Measurements from ENCODE around the gene TMEM272.

The TMEM272 gene

DNA sequence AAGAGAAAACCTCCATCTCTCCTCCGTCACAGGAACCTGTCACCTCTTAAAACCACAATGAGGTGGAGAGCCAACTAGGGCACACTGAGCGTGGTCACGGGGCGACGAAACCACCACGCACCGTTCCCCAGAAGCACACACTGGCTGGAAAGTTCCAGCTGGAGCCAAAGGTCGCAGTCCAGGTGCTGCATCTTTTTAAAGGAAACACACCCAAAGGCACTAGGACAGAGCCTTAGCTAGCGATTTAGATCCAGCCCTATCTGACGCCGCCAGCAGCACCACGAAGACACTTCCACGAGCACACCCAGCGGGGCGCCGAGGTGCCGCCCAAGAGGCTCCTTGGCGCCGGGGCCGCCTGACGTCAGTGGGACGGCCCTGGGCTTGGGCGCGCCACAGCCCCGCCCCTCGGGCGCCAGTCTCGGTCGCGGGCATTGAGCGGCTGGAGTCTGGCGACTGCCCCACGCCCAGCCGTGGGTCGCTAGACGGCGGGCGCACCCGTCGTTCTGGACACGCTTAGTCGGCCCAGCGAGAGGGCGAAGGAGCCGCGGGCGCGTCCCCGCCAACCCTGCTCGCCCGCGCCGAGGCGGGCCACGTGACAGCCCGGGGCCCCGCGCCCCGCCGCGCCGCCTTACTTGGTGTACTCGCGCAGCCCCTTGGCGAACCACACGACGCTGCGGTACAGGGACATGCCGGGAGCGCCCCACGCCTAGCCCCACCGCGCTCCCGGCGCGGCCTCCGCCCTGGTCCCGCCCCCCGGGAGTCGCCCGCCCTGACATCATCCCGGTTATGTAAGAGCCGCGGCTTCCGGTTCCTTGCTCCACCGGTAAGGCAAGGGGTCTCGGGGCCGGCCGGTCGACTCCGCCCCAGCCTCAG, 41.3 kb downstream of the TMEM272 start, which contains the start of gene DHRS12:
Gene DHRS12 (minus strand): TSS at position 742 of the 873 bp plus-strand sequence. CDS start 4,504 bp downstream, outside the sequence.
- DNase-seq = peak; percentile 96

DNA sequence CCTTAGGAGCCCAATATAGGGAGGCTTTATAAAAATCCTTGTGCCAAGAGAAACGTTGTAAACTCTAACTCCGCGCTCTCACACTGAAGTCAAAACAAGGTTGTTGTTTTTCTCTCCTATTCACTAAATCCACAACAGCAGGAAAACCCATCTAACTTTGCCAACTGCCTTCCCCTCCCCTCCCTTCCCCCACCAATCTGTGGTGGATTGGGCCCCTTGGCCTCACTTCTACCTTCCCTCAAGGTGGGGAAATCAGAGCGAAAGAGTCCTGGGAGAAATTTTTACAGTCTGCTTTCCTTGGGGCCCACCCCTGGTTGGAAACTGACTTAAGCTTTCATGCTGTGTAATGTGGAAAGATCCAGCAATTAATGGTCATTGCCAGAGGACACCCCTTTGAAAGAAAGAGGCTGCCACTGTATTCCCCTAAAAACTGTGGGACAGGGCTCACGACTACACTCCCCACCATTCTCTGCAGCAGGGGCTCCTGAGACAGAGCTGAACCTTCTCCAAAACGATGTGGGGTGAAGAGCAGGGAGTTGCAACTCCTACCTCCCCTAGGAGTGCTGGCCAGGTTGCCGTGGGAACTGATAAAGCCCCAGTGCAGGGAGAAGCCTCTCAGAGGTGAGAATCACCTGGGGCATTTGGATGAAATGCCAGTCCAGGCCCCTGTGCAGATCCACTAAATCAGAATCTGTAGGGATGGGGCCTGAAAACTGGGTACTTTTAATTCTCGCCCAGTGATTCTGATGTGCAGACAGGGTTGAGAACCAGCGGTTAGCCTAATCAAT, 42.2 kb downstream of the TMEM272 start:
- DNase-seq = no peak

DNA sequence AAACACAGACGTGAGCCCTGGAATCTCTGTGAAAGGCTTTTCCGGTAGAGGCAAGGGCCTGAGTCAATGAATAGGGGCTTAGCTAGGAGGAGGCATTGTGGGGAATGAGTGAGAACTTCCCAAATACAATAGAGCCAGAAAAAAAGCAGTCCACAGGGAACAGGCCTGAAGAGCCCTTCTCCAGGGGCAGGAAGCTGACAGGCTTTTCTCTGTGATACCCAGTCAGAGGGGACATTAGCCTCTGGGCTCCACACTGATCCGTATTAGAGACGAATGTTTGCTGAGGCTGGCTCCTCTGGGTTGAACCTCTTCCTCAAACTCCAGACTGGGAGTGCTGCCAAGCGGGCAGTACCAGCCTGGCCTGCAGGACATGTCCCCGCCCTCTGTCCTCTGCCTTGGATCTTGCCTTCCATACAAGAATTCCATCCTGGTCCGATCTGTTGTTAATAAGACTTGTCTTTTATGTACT, 43.3 kb downstream of the TMEM272 start:
- DNase-seq = no peak

DNA sequence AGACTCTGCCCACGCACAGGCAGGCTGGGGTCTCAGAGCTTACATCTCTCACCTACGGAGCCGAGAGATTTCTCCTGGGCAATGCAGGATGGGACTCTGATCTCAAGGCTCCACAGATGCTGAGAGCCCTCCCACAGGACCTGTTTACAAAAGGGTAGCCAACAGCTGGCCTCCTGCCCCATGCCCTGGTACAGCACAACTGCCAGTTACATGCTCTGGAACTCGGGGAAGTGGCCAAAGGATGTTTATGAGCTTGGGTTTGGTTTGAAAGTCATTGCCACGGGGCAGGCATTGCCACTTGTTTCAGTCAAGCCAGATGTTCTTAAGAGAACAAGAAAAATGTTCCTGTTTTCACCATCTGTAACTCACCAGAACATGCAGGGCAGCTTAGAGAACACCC, 44.5 kb downstream of the TMEM272 start:
- DNase-seq = peak; percentile 42

DNA sequence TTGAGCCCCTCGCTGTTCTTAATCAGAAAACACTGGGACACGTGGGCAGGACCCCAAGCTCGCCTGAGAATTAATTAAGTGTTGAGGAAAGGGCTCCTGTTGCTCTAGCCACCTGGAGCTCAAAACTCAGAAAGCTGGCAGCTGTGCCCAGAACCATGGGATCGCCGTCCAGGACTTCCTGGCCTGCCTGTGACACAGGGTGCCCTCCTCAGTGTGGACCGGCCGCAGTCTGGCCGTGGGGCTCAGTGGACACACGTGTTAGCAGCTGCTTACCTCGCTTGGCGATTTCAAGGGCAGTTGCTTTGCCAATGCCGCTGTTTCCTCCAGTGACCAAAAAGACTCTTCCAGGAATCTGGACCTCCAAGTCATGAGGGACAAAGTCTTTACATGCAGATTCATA, 45.7 kb downstream of the TMEM272 start:
- no peak for DNase-seq

DNA sequence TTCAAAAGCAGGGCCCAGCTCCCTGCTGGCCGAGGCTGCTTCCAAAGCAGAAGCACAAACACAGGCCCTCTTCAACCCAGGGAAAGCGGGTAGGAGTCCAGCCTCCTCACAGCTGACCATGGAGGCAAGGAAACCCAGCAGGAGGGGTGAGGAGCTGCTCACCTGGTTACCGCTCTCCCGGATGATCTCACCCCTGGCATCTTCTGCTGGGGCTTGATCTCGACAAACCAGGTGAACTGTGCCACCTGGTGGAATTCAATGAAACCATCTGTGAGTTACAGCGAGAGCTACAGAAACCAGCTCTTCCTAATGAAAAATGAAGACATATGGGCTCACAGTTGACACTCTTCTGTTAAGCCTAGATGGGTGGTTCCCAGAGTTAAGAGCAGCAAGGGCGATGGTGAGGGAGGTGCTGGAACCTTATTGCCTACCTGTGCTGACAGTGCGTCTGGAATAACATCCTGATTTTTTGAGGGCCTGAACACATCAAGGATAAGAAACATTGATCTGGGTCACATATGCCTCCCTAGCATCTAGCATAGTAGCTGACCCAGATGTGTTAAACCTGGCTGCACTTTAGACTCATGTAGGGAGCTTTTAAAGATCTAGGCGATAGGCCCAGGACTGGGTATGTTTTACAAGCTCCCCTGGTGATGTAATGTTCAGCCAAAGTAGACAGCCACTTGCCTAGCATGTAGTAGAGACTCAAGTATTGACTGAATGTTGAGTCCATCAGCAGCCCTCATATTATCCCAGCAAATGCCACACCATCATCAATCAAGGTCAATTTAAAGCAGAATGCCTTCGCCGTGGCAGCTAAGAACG, 47.1 kb downstream of the TMEM272 start:
- peak; percentile 79 for DNase-seq

DNA sequence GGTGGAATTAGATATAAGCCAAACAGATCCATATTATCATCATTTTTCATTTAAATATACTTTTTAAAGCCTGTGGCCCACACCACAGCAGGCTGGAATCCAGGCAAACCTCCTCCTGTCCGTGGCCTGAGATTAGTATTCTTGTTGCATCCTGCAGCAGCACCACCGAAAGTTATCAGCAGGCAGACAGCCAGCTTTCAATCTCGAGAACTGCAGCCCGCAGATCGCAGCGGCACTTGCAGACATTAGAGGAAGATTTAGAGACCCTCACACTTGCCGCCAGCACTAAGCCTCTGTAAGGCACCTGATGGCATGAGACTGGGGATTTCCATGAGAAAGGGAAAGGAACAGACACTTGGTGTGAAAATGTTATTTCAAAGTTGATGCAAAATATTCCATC, 48.4 kb downstream of the TMEM272 start:
- peak; percentile 44 for DNase-seq

DNA sequence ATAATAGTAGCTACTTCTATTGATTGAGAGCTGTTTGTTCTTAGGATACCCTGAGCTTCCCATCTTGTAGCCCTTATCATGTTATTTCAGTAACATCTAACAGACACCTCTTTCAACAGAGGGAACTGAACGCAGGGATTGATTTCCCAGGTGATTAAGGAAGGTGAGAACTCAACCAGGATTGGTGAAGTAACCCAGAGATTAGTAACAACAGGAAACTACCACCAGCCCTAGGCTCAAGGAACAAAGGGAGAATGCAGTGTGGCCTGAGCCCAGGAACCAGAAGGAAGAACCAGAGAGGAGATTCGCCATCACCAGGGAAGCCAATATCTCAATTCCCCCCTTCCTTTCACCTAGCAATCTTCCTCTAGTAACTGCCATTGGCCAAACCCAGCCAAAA, 49.6 kb downstream of the TMEM272 start:
- DNase-seq = no peak

DNA sequence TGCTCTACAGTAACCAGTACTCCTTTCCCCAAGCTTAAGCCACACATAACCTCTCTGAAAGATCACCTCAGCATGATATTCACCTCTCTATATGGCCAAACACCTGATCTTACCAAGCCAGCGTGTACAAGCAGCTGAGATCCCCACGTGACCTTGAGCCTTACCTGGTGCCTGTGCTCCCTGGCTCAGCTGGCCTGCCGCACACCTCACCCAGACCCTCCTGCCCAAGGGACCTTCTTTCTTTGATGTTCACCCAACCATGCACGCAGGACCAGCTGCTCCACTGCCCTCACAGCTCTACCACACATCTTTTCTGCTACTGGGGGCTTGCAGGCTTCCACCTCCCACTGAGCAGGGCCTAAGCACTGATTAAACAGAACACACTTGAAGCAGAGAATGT, 50.0 kb downstream of the TMEM272 start:
- no peak for DNase-seq

DNA sequence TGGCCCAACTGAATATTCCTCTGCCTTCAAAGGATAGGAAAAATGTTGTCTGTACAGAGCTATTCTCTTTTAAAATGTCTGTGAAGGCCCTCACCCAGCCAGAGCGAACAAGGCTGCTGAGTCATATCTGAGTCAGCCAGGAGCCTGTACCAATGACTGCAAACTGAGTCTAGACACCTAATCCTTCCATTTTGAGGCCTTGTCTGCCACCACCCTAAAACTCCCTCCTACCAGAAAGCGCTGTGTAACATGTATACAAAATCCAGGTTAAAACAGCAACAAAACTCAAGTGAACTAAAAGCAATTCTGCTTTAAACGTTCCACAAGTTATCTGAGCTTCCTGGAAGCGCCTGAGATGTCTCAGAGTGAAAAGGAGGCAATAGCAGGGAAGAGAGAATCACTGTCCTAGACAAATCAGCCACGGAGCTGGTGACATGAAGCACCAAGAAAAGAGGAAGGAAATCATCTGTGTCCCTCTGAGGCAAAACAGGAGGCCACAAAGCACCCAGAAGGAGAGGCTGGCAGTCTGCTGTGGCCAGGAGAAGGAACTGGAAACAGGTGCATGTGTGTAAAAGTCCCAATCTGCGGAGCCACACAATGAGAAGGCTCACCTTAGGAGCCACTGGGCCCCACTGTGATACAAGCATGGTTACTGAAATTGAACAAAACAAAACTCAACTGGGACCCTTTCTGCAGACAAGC, 51.3 kb downstream of the TMEM272 start:
- peak; percentile 91 for DNase-seq

DNA sequence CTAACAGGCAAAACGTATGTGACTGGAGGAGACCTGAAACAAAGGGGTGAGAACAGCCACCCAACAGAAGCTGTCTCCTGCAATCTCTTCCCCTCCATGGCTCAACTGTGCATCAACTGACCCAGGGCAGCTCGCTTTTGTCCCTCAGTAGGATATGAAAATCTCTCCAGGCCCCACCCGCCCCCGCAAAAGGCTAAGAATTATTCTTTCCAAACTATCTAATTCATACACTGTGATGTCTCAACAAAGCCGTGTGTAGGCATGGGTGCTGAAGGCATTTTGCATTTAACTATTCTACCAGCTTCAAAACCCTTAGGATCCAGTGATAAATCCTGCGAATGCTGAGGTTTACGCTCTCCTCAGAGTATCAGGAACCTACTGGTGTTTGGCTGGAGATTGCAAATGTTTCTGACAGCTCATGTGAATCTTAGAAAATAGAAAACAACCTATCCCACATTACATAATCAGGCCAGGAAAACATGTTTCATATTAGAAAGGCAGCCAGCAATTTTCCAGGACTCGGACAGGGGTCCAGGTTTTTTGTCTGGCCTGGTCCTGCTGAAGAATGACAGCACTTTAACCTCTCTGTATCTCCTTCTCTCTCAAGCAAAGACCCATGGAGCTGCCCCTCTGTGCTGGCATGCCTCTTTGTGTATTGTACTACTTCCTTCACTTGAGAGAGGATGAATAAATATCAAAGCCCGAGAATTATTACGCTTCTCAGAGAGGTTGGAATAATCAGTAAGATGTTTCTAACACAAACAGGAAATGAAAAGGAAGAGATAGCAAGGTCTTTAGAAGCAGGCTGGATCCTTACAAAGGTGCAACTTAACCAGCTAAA, 58.3 kb downstream of the TMEM272 start:
- no peak for DNase-seq

DNA sequence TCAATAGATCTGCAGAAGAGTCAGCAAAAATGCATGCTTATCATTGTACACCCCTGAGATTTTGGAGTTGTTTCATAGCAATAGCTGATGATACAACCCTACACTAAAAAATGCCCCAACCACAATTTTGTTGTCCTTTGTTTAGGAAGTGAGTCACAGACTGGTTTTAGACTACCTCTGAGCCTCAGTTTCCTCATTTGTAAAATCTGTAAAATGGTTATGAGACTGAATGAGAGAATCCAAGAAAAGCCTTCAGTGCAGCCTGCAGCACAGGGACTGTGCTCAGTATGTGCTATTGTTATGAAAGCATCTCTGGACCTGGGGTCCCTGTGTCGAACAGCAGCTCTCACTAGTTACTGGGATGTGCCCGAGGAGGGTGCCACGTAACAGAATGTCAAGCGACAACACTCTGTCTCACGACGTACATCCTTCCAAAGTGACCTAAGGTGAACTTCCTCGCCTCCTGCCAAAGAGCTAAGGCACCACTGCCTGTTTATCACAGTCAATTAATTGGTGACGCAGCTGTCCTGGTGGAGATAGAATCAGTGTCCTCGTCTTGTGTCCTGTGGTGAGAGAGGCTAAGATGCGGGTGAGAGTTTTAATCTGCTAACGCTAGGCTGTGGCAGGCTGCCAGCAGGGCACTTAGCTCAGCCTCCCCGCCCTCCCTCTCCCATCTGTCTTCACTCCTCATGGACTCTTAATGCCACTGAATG, 59.1 kb downstream of the TMEM272 start:
- DNase-seq = peak; percentile 91

DNA sequence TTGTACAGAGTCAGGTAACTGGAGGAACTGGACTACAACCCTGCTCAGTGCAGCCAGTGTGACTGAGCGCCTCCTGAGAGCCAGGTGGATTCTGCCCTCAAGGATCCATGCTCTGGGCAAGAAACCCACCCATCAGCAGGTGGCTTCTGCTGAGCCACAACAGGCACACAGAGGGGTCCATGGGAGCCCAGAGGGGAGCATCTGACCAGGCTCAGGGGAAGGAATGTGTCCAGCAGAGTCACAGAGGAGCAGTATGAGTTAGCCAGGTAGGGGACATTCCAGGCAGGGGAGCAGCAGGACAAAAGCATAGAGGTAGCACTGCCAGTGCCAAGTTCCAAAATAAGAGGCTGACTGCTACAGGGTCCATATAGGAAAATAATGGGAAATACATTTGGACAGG, 60.9 kb downstream of the TMEM272 start:
- DNase-seq = no peak

DNA sequence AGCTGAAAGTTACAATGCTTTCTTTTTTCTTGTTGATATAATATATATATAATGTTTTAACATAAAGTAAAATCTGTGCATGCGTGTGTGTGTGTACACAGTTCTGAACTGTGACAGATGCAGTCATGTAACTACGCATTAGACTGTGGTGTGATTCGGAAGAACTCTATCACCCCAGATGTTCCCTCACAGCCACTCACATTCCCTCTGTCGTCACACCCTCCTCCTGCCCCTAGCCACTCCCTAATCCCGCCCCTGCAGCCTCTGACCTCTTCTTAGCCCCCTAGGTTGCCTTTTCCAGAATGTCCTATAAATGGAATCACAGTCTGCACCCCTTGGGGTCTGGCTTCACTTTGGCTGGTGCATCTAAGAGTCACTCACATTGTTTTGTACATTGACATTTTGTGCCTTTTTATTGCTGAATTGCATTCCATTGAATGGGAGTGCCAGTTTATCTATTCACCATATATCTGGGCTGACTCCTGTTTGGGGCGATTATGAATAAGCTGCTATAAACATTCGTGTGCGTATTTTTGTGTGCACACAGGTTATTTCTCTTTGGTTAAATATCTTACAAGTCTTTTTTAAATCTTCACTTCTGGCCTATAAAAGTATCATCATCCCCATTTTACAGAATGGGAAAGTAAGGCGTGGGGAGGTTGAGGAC, 61.4 kb downstream of the TMEM272 start:
- no peak for DNase-seq

DNA sequence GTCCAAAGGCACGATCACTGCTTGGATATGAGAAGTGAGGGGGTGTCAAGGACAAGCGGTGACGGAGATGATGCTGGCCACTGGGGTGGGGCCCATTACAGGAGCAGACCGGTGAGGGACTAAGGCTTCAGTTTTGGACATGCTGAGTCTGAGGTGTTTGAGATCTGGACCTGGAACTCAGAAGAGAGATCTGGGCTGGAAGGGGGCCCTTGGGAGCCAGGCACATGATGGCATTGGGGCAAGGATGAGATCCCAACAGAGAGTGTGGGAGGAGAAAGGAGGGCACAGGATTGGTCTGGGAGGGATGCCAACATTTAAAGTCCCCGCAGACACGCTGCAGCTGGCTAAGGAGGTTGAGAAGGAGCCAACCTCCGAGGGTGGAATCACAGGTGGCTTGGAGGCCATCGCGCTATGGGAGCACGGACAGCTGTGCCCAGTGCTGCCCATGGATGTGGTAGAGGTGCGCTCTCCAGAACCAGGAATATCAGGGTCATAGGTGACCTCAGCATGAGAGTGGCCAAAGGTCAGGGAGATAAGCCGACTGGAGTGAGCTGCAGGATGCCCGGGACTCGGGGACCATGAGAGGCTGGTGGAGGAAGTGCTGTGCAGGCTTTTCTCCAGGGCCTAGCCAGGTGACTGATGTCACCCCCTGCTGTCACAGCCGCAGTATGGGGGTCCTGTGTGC, 62.8 kb downstream of the TMEM272 start:
- no peak for DNase-seq

DNA sequence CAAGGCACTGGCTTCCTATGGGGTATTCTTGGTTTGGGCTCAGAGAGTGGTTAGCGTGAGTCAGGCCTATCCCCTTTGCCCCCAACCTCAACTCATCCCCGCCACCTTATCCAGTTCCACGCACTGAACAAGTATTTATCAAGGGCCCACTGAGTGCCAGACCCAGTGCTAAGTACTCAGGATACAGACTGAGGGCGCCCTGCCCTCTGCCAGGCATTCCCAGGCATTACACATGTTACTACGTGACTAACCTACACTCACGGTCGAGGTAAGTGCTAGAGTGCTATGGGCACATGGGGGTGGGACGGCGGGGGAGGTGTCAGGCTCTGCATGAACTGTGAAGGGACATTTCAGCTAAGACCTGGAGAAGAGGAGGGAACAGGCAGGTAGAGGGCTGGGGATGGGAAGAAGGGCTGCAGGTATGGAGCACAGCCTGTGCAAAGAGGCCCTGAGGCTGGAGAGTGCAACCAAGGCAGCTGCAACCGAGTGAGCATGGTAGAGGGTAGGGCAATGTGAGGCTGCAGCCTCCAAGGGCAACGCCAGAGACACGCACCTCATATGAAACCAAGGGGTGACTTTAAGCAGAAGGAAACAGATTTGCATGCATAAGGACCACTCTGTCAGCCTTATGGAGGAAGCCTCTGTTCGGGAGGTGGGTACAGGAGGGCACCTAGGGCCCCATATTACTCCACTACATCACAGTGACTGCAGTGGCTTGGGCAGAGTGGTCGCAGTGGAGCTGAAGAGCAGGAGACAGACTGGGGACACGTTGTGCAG, 63.5 kb downstream of the TMEM272 start:
- DNase-seq = peak; percentile 64

DNA sequence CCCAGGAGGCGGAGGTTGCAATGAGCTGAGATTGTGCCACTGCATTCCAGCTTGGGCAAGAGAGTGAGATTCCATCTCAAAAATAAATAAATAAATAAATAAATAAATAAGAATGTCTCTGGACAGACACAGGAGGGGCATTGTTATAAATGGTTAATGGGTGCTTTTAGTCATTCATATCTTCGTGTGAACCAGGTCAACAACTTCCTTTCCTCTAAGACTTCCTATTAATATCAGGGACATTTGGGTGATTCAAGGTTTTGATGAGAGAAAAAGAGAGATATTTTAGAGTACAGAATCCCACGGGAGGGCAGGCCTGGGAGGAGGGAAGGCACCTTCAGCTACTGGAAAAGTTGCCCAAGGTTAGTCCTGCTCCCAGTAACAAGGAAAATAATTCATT, 64.9 kb downstream of the TMEM272 start:
- no peak for DNase-seq

DNA sequence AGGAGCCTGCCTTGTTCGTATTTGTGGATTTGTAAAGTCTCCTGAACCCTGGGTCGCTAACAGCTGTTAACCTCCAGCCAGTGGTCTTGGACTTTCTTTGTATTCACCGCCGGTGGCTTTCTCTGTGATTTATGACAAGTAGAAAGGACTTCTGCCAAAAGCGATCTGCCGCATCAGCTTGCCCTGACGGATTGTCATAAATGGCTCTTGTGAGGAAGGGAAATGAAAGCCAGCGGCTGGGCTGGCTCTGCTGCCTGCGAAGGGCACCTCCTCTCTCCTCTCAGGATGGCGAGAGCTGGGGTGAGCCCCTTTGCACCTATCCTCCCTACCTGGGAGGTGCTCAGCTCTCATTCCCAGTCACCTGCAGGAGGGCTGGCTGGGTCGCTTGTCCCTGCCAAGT, 66.6 kb downstream of the TMEM272 start:
- peak; percentile 31 for DNase-seq

DNA sequence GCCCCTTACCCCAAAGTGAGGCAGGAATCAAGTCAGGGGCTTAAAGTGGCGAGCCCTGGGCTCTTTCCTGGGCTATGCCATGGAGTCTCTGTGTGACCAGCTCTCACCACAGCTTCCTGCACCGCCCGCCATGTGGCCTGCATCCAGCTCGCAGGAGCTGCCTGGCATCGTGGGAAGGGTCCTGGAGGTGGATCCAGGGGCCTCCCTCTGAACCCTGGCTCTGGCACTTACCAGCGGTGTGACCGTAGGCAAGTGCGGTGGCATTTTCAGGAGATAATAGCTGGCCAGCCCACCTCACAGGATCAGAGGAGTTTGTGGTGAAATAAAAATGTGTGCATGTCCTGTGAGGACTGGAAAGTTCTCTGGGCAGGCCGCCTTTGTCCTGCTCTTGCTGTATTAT, 67.1 kb downstream of the TMEM272 start:
- peak; percentile 22 for DNase-seq
